ENCODE data around the gene ZC3H13.

Gene ZC3H13

DNA sequence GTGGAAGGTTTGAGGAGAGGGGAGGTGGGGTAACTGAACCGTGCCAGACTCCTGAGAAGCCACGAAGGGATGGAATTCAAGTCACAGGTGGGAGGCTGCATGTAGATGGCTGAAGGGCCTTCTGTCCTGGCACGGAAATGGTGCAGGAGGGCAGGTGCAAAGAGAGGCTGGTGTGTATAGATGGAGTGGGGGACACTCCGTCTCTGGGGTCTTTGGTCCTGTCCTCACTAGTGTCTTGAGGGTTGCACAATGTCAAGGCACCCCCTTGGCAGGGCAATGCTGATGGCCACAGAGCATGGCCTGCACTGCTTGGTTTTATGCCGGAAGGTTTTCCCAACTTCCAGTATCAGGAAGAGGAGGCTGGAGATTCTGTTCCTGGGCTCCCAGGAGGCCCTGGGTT, 118.3 kb downstream of the ZC3H13 start:
- DNase-seq: no peak

DNA sequence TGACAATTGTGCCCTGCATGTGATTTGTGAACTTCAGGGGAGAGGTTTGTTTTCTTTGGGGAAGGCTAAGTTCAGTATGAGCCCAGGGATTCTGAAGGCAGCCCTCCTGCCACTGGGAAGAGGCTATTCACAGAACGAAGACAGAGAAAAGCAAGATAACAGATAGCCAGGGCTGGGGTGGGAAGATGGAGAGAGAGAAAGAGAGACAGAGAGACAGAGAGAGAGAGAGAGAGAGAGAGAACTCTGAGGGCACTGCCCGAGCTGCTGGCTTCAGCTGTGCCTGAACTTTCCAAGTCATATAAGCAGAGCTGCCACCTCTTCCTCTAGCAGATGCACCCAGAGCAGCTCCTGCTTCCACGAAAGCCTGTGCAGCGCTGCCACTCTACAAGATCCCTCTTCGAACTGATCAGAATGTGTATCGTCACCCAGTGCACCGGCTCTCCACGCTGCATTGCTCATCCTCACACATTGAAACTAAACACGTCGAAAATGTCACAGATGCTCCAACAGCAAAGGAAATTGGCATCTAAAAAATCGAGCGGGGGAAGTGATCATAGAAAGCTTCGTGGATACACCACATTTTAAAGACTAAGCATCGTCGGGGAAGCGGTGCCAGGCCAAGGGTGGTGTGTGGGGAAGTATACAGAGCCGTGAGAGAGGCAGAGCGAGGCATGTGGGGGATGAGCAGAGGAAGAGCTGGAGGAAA, 119.2 kb downstream of the ZC3H13 start:
- no peak for DNase-seq

DNA sequence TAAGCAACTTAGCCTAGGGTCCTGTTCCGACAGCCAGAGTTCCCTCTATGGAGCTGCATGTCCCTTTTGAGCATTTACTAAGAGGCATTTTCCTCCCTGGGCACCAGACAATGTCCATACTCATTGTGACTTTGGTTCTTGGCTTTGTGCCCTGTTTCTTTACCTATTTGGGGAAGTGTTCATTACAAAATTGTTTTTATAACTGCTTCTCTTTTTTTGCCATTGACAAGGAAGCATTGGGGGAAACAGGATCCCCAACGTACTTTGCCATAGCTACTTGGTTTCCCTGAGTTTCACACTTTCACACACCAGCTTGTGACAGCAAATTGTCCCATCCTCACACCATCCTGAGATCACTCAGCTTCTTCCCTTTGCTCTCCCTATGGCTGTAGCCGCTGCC, 119.9 kb downstream of the ZC3H13 start:
- DNase-seq: peak; percentile 3 to 4

DNA sequence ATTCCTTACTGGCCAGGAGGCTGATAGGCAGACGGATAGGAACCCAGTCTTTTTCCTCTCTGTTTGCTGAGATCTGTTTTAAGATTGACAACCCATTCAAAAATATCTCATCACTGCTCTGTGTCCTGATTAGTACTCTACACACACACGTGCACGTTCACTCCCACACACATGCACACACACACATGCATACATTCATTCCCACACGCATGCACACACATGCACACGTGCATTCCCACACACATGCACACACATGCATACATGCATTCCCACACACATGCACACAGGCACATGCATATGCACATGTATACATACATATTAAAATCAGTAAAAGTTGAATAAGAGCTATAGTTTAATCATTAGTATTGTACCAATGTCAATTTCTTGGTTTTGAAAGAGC, 120.4 kb downstream of the ZC3H13 start:
- DNase-seq: no peak

DNA sequence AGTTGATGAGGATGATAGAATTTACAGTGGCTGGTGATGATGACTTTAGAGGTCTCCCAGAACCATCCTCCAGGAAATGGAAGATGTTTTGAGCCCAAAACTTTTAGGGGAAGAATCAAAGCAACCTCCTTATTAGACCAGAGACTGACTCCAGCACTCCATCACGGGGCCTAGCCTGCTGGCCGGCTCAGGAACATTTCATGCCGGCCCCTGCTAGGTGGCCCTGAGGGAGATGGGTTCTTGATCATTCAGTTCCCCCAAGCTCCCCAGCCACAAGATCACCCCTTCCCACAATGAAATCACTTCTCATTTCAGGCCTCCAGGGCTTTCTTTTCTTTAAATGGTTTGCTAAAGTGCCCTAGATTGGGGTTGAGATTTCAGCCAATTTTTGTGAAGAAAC, 121.3 kb downstream of the ZC3H13 start:
- DNase-seq: no peak

DNA sequence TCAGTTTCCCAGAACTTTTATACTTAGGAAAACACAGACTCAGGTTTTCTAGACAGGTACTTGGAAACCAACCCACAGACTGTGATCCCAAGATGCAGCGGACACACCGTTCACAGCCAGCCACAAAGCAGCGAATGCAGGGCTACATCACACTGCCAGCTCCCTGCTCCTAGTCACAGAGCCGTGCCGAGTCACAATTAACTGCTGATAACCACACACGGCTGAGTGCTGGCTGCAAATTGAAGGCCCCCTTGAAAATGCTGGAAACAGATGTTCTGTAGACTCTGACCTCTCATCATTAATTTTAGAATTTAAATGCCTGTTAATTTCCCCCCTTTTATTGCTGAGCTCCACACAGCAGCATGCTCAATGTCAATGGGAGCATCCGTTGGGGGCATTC, 122.4 kb downstream of the ZC3H13 start:
- DNase-seq: no peak

DNA sequence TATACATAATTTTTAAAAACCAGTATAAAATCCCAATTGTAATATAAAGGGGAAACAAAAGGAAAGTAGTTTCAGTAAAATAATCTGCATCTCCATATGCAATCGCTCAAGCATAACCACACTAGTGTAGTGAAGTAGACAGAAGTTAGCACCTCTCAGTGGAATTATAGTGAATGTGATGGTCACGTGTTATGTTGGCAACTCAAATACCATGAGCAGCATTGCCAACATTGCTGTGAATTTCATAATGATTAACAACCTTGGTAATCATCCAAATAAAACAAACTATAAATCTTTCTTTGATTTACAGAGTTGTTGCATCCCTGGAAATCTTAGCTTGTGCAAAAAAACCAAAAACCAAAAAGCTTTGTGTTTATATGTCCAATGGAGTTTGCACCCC, 123.7 kb downstream of the ZC3H13 start:
- DNase-seq: no peak

DNA sequence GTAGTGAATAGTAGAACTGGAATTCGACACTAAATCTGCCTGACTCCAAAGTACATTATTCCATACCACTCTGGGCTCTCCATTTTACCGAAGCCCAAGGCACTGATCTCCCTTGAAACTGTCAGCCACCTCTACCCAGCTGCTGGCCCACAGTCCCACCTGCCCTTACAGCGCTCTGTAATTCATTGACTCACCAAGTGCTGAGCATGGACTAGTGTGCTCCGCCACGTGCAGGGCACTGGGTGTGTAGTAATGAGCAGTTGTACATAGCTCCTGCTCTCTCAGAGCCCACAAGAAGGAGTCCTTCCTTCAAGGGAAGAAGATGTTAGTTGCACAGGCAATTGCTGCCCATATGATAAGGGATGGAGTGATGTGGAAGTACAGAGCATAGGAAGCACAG, 124.4 kb downstream of the ZC3H13 start:
- no peak for DNase-seq

DNA sequence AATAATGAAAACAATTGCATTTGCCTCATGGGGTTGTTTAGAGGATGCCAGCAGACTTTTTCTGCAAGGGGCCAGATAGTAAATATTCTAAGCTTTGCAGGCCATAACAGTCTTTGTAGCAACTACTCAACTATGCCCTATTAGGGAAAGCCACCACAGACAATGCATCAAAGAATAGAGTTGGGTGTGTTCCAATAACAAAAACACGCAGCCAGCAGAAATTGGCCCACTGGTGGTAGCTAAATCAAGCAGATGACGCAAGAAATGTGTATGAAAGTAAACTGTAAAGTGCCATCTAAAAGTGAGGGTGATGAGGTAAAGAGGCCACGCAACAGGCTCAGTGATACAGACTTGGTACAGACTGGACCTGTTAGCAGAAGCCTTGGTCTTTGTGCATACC, 125.8 kb downstream of the ZC3H13 start:
- no peak for DNase-seq

DNA sequence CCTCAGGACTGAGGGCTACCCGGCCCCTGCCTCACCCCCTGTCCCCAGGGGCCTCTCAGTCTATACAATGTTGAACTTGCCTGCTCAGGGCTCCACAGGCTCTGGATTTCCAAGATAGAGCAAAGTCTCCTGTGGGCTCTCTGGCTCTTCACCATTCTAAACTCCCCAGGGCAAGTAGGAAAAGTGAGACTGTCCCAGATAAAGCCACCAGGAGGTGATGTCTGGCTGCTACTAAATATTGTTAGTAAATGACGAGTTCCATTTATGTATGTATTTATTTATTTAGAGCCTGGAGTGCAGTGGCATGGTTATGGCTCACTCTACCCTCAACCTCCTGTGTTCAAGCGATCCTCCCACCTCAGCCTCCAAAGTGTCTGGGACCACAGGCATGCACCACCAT, 127.4 kb downstream of the ZC3H13 start:
- no peak for DNase-seq

DNA sequence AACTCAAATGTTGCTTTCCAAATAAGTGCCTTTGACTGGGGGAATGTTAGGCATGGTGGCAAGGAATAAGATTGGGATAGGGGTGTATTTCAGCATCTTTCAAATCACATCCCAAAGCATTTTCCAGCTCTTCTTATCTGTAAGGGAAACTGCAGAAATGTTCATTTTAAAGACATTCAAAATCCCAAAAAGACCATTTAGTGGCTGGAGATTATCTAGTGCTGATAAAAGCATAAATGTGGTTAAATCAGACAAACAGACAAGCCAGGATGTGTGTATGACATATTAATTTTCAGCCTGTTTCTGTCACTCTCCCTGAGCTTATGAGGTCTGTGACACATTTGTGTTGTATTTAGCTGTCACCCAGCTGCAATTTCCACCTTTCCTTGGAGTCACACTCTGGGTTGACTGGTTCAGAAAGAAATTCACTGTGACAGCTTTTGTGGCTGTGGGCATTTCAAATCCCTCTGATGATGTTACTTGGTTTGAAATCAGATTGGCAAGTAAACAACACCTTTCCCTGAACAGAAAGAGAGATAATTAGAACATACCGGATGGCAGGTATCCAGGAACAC, 131.3 kb downstream of the ZC3H13 start:
- DNase-seq: no peak

DNA sequence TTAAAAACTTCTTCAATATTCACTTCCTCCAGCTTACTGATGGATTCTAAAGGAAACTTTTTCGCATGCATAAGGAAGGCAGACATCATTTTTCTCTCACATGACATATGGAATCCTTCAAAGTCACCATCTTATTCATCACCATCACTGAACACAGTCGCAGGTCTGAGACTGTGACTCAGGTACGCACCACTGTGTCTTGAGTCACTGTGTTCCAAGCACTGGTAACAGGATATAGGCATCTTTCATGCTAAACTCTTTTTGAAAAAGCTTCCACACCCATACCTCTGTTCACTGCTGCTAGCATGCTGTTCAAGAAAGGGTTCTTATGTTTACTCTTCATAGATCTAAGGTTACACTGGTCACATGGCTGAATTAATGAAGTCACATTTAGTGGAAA, 133.9 kb downstream of the ZC3H13 start:
- DNase-seq: no peak

DNA sequence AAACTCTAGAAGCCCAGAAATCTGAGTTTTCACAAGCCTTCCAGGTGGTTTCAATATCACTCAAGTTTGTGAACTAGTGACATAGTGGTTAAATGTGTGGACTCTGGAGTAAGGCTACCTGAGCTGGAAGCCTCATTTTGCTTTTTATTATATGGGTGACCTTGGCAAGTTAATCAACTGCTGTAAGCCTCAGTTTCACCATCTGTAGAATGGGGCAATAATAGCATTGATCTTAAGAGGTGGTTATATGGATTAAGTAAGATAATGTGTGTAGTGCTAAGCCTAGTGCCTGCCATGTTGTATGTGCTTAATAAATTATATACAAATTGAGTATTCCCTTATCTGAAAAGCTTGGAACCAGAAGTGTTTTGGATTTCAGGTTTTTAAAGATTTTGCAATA, 135.5 kb downstream of the ZC3H13 start:
- DNase-seq: no peak

DNA sequence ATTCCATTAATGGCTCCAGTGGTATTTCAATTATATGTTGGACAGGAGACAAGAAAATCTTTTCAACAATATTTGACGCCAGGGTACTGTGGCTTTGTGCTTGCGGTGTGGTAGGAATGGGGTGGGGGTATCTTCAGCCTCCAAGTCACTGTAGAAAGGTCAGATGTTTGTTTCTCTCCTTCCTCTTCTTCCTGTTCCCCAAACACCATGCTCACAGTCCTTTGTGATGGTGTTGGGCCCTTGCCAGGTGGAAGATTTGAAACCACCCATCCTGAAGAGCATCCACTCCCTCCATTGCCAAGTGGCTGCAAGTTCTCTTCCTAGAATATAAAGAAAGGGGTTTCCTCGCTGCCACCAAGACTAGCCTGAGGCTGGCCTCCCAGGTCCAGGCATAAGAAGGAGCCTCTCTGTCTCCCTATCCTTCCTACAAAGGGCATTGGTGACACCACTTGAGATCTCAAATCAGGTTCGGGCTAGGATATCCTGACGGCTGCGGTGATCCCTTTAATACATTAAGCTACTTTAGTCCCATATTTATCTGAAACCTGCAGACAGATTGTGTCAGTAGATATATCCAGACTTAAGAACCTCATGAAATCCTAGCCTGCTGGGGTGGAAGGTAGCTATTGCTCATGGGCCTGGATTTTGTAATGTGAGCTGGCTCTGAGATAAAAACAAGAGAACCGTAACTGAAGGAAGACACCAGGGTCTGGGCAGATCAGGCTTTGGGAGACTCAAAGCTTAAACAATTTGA, 136.7 kb downstream of the ZC3H13 start:
- DNase-seq: no peak

DNA sequence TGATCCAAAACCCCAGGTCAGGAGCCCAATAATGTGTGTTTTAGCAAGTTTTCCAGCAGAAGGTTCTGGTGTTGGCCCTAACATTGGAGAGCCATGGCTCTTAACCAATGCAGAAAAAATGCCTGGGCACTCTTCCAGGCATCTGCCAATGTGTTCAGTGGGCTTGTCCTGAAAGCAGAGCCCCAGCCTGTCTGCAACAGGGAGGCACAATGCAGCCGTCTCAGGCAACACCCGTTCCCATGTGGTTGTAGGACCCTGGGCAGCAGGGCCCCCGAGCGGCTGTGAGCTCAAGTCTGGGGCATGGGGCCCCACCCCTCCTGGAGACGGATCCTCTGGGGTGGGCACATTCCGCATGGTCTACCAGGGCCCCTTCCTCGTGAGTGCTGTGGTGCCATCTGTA, 142.9 kb downstream of the ZC3H13 start:
- no peak for DNase-seq

DNA sequence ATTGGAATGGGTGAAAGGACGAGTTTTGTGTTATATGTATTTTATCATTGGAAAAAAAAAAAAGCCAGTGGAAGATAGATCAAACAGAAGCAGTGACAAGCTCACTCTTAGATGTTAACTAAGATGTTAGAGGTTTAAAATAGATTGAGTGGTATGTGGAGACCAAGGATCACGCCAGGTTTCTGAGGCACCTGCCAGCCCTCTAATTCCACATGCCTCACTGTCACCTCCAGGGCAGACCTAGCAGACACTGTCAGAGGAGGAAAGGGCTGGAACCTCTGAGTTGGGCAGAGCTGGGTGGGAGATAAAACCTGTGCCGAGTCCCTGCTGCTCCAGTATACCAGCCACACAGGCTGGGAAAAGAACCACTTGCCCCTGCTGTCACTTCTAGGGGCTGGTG, 143.5 kb downstream of the ZC3H13 start:
- no peak for DNase-seq

DNA sequence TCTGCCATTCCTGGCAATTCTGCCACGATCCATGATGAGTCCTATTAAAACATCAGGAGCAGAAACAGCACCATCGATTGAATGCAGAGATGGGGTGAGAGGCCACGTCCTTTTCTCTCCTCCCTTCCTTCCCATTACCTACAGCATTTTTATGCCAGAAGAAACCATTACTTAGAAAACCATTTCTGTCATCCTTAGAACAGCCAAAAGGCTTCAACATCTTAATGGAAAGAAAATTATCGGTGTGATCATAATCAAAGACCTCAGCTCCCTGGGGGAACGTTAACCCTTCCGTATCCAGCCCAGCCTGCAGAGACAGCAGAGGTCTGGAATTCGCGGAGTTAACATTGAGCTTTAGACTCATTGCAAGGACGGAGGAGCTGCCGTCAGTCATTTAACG, 145.0 kb downstream of the ZC3H13 start:
- no peak for DNase-seq
